Hepatocyte (in vitro differentiated cells): ENCODE results near the gene MICU1. TPM values are rescaled to one million over a fixed set of nuclear protein-coding genes. Genes with fewer than 3 reads are reported as not detected.

ENCODE experiments used
- DNase-seq: peaks from one replicate; pipeline ENCODE4 v3.0.0-alpha.2; 2016; ENCODE audit warnings: low spot score
- H2AFZ ChIP-seq: fragments of 200-600 bp; sonication (generic); 2 replicates; pipeline ENCODE4 v1.6.0; 2016; ENCODE audit warnings: antibody characterized with exemption, mild to moderate bottlenecking
- H3K27ac ChIP-seq: fragments of 200-600 bp; sonication (generic); 2 replicates; pipeline ENCODE4 v1.5.1; 2016; ENCODE audit warnings: mild to moderate bottlenecking
- H3K27me3 ChIP-seq: fragments of 200-600 bp; sonication (generic); 2 replicates; pipeline ENCODE4 v1.6.1; 2016
- H3K36me3 ChIP-seq: fragments of 200-600 bp; sonication (generic); replicated peaks from 2 replicates; pipeline ENCODE4 v1.5.1; 2016; ENCODE audit warnings: low read depth; ENCODE audit not compliant: insufficient read depth
- H3K4me1 ChIP-seq: fragments of 200-600 bp; sonication (generic); 2 replicates; pipeline ENCODE4 v1.5.1; 2016; ENCODE audit warnings: mild to moderate bottlenecking, moderate library complexity; ENCODE audit not compliant: insufficient read depth
- H3K4me2 ChIP-seq: fragments of 200-600 bp; sonication (generic); 2 replicates; pipeline ENCODE4 v1.6.0; 2016
- H3K4me3 ChIP-seq: fragments of 200-600 bp; sonication (generic); 2 replicates; pipeline ENCODE4 v1.5.1; 2016; ENCODE audit warnings: mild to moderate bottlenecking
- H3K79me2 ChIP-seq: fragments of 200-600 bp; sonication (generic); 2 replicates; pipeline ENCODE4 v1.6.0; 2017; ENCODE audit warnings: mild to moderate bottlenecking
- H3K9me2 ChIP-seq: fragments of 200-600 bp; sonication (generic); replicated peaks from 2 replicates; pipeline ENCODE4 v1.6.0; 2017; ENCODE audit warnings: mild to moderate bottlenecking; ENCODE audit not compliant: insufficient read depth
- H3K9me3 ChIP-seq: fragments of 200-600 bp; sonication (generic); 2 replicates; pipeline ENCODE4 v1.5.1; 2016; ENCODE audit warnings: low read depth, mild to moderate bottlenecking
- H4K20me1 ChIP-seq: fragments of 200-600 bp; sonication (generic); 2 replicates; pipeline ENCODE4 v1.6.0; 2016; ENCODE audit warnings: mild to moderate bottlenecking; ENCODE audit not compliant: insufficient read depth, poor library complexity, severe bottlenecking
- CTCF ChIP-seq: fragments of 200-600 bp; sonication (generic); IDR thresholded peaks from 2 replicates; pipeline ENCODE4 v1.5.1; 2016; ENCODE audit warnings: antibody characterized with exemption, mild to moderate bottlenecking; ENCODE audit not compliant: poor library complexity
- EZH2 ChIP-seq: fragments of 200-600 bp; sonication (generic); IDR thresholded peaks from 2 replicates; pipeline ENCODE4 v1.6.1; 2016; ENCODE audit warnings: antibody characterized with exemption, mild to moderate bottlenecking, borderline replicate concordance
- EZH2phosphoT487 ChIP-seq: fragments of 200-600 bp; sonication (generic); IDR thresholded peaks from one replicate; pipeline ENCODE4 v1.6.1; 2018; ENCODE audit warnings: antibody characterized with exemption, mild to moderate bottlenecking, low read depth, moderate library complexity; ENCODE audit not compliant: unreplicated experiment, severe bottlenecking
- WGBS: methylation state at CpG from one replicate; pipeline ENCODE4 v1.1.6; 2016; ENCODE audit warnings: low lambda C conversion rate; ENCODE audit errors: missing lambda C conversion rate; 5-methylcytosine and 5-hydroxymethylcytosine counted together
- polyA plus RNA-seq: library from polyadenylated mRNA; unstranded; fragments of >200 nt; fragmentation: Nextera tagmentation; extraction: Ambion mirVana; gene quantifications from 2 replicates; pipeline ENCODE4 v1.2.1, GENCODE V29; 2016
- total RNA-seq: library from RNA; depleted of rRNA; stranded (reverse); fragments of >200 nt; gene quantifications from 2 replicates; pipeline ENCODE4 v1.2.3, GENCODE V29; 2014

The MICU1 gene
- total and polyA plus RNA-seq, 2 experiments from 2014 or later: 34.0 to 60.1 TPM

- Histone ChIP-seq H3K9me3 (no peaks in the 10 kb centered on the region), H4K20me1 (no peaks in the 10 kb centered on the region), H3K27me3 (no peaks in the 10 kb centered on the region), H3K9me2 (no peaks in the 10 kb centered on the region), H3K4me3 (no peak overlapping the region), H3K27ac (no peak overlapping the region), H2AFZ (no peak overlapping the region), H3K4me1 (no peaks in the 10 kb centered on the region), H3K4me2 (no peak overlapping the region), H3K79me2 (no peaks in the 10 kb centered on the region), H3K36me3 (no peaks in the 10 kb centered on the region)
- TF ChIP-seq EZH2: no peak
- no peak for TF ChIP-seq CTCF
- no peak for TF ChIP-seq EZH2phosphoT487
- 100% methylated on average over 2 of the region's 2 CpGs for WGBS
- DNase-seq: no peak
Measured at GRCh38 chr10:72390764-72391163, 235.1 kb downstream of the MICU1 start.

- Histone ChIP-seq H3K79me2 (no peaks in the 10 kb centered on the region), H3K9me2 (no peaks in the 10 kb centered on the region), H3K27ac (no peak overlapping the region), H3K36me3 (no peaks in the 10 kb centered on the region), H2AFZ (no peak overlapping the region), H3K9me3 (no peaks in the 10 kb centered on the region), H4K20me1 (no peaks in the 10 kb centered on the region), H3K4me1 (no peaks in the 10 kb centered on the region), H3K27me3 (no peaks in the 10 kb centered on the region), H3K4me2 (no peak overlapping the region), H3K4me3 (no peak overlapping the region)
- no peak for DNase-seq
- 95% methylated on average over 5 of the region's 5 CpGs for WGBS
- TF ChIP-seq EZH2: no peak
- TF ChIP-seq EZH2phosphoT487: no peak
- no peak for TF ChIP-seq CTCF
Measured at GRCh38 chr10:72389716-72390115, 236.2 kb downstream of the MICU1 start.

DNA sequence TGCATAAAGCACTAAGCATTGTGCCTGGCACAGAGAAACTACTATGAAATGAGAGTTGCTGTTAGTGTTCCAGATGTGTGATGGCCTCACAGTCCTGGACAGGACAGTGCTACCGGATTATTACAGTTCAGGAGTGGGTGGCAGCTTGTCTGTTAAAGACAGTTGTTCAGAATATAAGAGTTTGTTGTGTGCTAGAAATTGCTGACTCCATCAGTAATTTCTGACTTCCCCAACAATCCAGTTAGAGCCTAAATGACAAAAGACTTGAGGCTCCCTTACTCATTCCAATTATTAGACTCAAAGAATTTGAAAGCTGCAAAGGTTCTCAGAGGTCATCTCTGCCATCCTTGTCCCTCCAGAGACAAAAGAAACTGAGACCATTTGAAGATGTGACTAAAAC, 236.9 kb downstream of the MICU1 start:
- TF ChIP-seq EZH2phosphoT487 (no peak), CTCF (no peak), EZH2 (no peak)
- Histone ChIP-seq H4K20me1 (no peaks in the 10 kb centered on the region), H3K27me3 (no peaks in the 10 kb centered on the region), H3K9me3 (no peaks in the 10 kb centered on the region), H3K9me2 (no peaks in the 10 kb centered on the region), H3K27ac (no peak overlapping the region), H3K4me2 (no peak overlapping the region), H3K4me3 (no peak overlapping the region), H3K79me2 (no peaks in the 10 kb centered on the region), H2AFZ (no peak overlapping the region), H3K4me1 (no peaks in the 10 kb centered on the region), H3K36me3 (no peaks in the 10 kb centered on the region)
- no peak for DNase-seq
- 93% methylated on average over 1 of the region's 1 CpG for WGBS

GRCh38 chr10:72388062-72388461, 237.8 kb downstream of the MICU1 start:
- no peak for TF ChIP-seq EZH2phosphoT487
- TF ChIP-seq CTCF: no peak
- no peak for TF ChIP-seq EZH2
- no peaks in the 10 kb centered on the region for H3K27me3 ChIP-seq
- H3K9me2 ChIP-seq: no peaks in the 10 kb centered on the region
- no peaks in the 10 kb centered on the region for H3K9me3 ChIP-seq
- no peaks in the 10 kb centered on the region for H3K36me3 ChIP-seq
- no peaks in the 10 kb centered on the region for H4K20me1 ChIP-seq
- H3K4me2 ChIP-seq: no peak overlapping the region
- no peak overlapping the region for H3K4me3 ChIP-seq
- 99% methylated on average over 5 of the region's 5 CpGs for WGBS
- no peak overlapping the region for H2AFZ ChIP-seq
- no peak overlapping the region for H3K27ac ChIP-seq
- H3K79me2 ChIP-seq: no peaks in the 10 kb centered on the region
- no peaks in the 10 kb centered on the region for H3K4me1 ChIP-seq
- no peak for DNase-seq
